ENCODE data around the gene ABCB10. TPM values are rescaled to one million over a fixed set of nuclear protein-coding genes. Genes with fewer than 3 reads are reported as not detected.
"Not testable (repeated sequence)": the region's sequence is repeated elsewhere in the genome, so short reads cannot be mapped to it uniquely, and the experiment has no call there.

The ABCB10 gene
- total and polyA plus RNA-seq, 4 donors, result 6.2 to 190 (median 11.5) TPM

- no peaks in the 10 kb centered on the region for H3K36me3 ChIP-seq (ENCODE audit: control insufficient read depth in 4 of 4, insufficient read depth in 3 of 4, low read depth in 1 of 4, low read length in 3 of 4)
- H3K4me3 ChIP-seq (ENCODE audit: low read depth in 1 of 3, low read length in 3 of 3), result no peak overlapping the region
- H3K9ac ChIP-seq (ENCODE audit: low read depth in 1 of 2, low read length in 2 of 2), result no peak overlapping the region
- no peak for DNase-seq (ENCODE audit: low spot score)
- H3K27ac ChIP-seq (ENCODE audit: low read depth in 1 of 2, low read length in 2 of 2), result no peak overlapping the region
- no peaks in the 10 kb centered on the region for H3K9me3 ChIP-seq (ENCODE audit: control insufficient read depth in 4 of 4, low read length in 3 of 4)
- WGBS, result 92% methylated on average over 5 of the region's 5 CpGs
- no peak for TF ChIP-seq SP1 (IDR thresholded peaks at IDR 0.05)
- no peak for TF ChIP-seq HNF4A (conservative IDR thresholded peaks at IDR 0.05)
- no peak for TF ChIP-seq JUND (IDR thresholded peaks at IDR 0.05)
- TF ChIP-seq RXRA (IDR thresholded peaks at IDR 0.05), result no peak
- no peak for TF ChIP-seq EGR1 (IDR thresholded peaks at IDR 0.05; ENCODE audit: low read depth in 2 of 2)
- no peak for TF ChIP-seq MAX (IDR thresholded peaks at IDR 0.05)
- no peak for TF ChIP-seq RAD21 (IDR thresholded peaks at IDR 0.05)
- no peak for TF ChIP-seq FOXA1 (IDR thresholded peaks at IDR 0.05)
- no peak for TF ChIP-seq ZBTB33 (IDR thresholded peaks at IDR 0.05)
- TF ChIP-seq HNF4G (IDR thresholded peaks at IDR 0.05), result no peak
- TF ChIP-seq YY1 (IDR thresholded peaks at IDR 0.05), result no peak
- TF ChIP-seq ATF3 (IDR thresholded peaks at IDR 0.05), result no peak
- TF ChIP-seq CTCF (IDR thresholded peaks at IDR 0.05; ENCODE audit: low read depth, low read length, missing input control), result no peak
- H3K4me1 ChIP-seq (ENCODE audit: control insufficient read depth in 4 of 4, insufficient read depth in 4 of 4, low read length in 3 of 4), result peaks cover 4 to 28% (median 13%) of the 10 kb centered on the region in 4 donors
- H3K27me3 ChIP-seq (ENCODE audit: control insufficient read depth in 4 of 4, insufficient read depth in 4 of 4, low read length in 3 of 4), result no peaks in the 10 kb centered on the region
Measured at GRCh38 chr1:229561141-229561540, 2.6 kb upstream of the ABCB10 start.

- not testable (repeated sequence) for H3K27me3 ChIP-seq (ENCODE audit: control insufficient read depth in 4 of 4, insufficient read depth in 4 of 4, low read length in 3 of 4); H3K9me3 ChIP-seq (ENCODE audit: control insufficient read depth in 4 of 4, low read length in 3 of 4); H3K4me3 ChIP-seq (ENCODE audit: low read depth in 1 of 3, low read length in 3 of 3); H3K27ac ChIP-seq (ENCODE audit: low read depth in 1 of 2, low read length in 2 of 2); H3K36me3 ChIP-seq (ENCODE audit: control insufficient read depth in 4 of 4, insufficient read depth in 3 of 4, low read depth in 1 of 4, low read length in 3 of 4); DNase-seq (ENCODE audit: low spot score); H3K9ac ChIP-seq (ENCODE audit: low read depth in 1 of 2, low read length in 2 of 2)
- peaks cover 4 to 31% (median 13%) of the 10 kb centered on the region in 4 donors for H3K4me1 ChIP-seq (ENCODE audit: control insufficient read depth in 4 of 4, insufficient read depth in 4 of 4, low read length in 3 of 4)
- WGBS, result 96% methylated on average over 15 of the region's 15 CpGs
Measured at GRCh38 chr1:229560124-229560523, 1.6 kb upstream of the ABCB10 start.

GRCh38 chr1:229559336-229559801 is 862 bp upstream of the ABCB10 start:
- peak in 1 of 2 donors; percentile 8 for TF ChIP-seq RXRA (IDR thresholded peaks at IDR 0.05)
- Histone ChIP-seq H3K27ac (ENCODE audit: low read depth in 1 of 2, low read length in 2 of 2) (peak overlapping the region; percentile 78 to 87), H3K4me3 (ENCODE audit: low read depth in 1 of 3, low read length in 3 of 3) (peak overlapping the region; percentile 82 to 93 (median 89)), H3K4me1 (ENCODE audit: control insufficient read depth in 4 of 4, insufficient read depth in 4 of 4, low read length in 3 of 4) (peaks cover 4 to 33% (median 13%) of the 10 kb centered on the region in 4 donors), H3K9ac (ENCODE audit: low read depth in 1 of 2, low read length in 2 of 2) (peak overlapping the region; percentile 37 to 58)
- WGBS, result 30% methylated on average over 20 of the region's 20 CpGs
- not testable (repeated sequence) for H3K9me3 ChIP-seq (ENCODE audit: control insufficient read depth in 4 of 4, low read length in 3 of 4); H3K36me3 ChIP-seq (ENCODE audit: control insufficient read depth in 4 of 4, insufficient read depth in 3 of 4, low read depth in 1 of 4, low read length in 3 of 4); DNase-seq (ENCODE audit: low spot score); H3K27me3 ChIP-seq (ENCODE audit: control insufficient read depth in 4 of 4, insufficient read depth in 4 of 4, low read length in 3 of 4)
